ENCODE measurements around the gene DCAF17.
A peak's percentile ranks its signal among the peaks of the same experiment; 100 is the strongest.
"Not testable (repeated sequence)": the region's sequence is repeated elsewhere in the genome, so short reads cannot be mapped to it uniquely, and the experiment has no call there.

DCAF17 gene

GRCh38 chr2:171420728-171421563 lies 13.1 kb upstream of the DCAF17 start:
- no peak overlapping the region for H3K27ac ChIP-seq (ENCODE audit: low read length)
- DNase-seq (ENCODE audit: low read depth, low spot score) = no peak
- WGBS (ENCODE audit: insufficient coverage, insufficient read length) = no CpG with 5 or more reads among the region's 3 CpGs
- no peaks in the 10 kb centered on the region for H3K27me3 ChIP-seq (ENCODE audit: control insufficient read depth, insufficient read depth, low read length)
- H3K4me1 ChIP-seq (ENCODE audit: control insufficient read depth, insufficient read depth, low read length) = no peaks in the 10 kb centered on the region
- no peak overlapping the region for H3K4me3 ChIP-seq (ENCODE audit: low read length)
- H3K36me3 ChIP-seq (ENCODE audit: control insufficient read depth, insufficient read depth, low read length) = no peaks in the 10 kb centered on the region
- H3K9me3 ChIP-seq (ENCODE audit: control insufficient read depth, insufficient read depth, low read length) = peaks cover 4% of the 10 kb centered on the region; the same call in 1 of the 2 replicates

- WGBS (ENCODE audit: insufficient coverage, insufficient read length) = no CpG with 5 or more reads among the region's 2 CpGs
- not testable (repeated sequence) for H3K27ac ChIP-seq (ENCODE audit: low read length); DNase-seq (ENCODE audit: low read depth, low spot score); H3K36me3 ChIP-seq (ENCODE audit: control insufficient read depth, insufficient read depth, low read length); H3K9me3 ChIP-seq (ENCODE audit: control insufficient read depth, insufficient read depth, low read length); H3K4me1 ChIP-seq (ENCODE audit: control insufficient read depth, insufficient read depth, low read length); H3K27me3 ChIP-seq (ENCODE audit: control insufficient read depth, insufficient read depth, low read length); H3K4me3 ChIP-seq (ENCODE audit: low read length)
These were observed 11.1 kb upstream of the DCAF17 start for GRCh38 chr2:171422710-171423495.

- Histone ChIP-seq H3K4me3 (ENCODE audit: low read length) (no peak overlapping the region), H3K27ac (ENCODE audit: low read length) (no peak overlapping the region), H3K36me3 (ENCODE audit: control insufficient read depth, insufficient read depth, low read length) (no peaks in the 10 kb centered on the region), H3K9me3 (ENCODE audit: control insufficient read depth, insufficient read depth, low read length) (no peaks in the 10 kb centered on the region), H3K4me1 (ENCODE audit: control insufficient read depth, insufficient read depth, low read length) (peaks cover 1% of the 10 kb centered on the region; the same call in 1 of the 2 replicates), H3K27me3 (ENCODE audit: control insufficient read depth, insufficient read depth, low read length) (no peaks in the 10 kb centered on the region)
- no peak for DNase-seq (ENCODE audit: low read depth, low spot score)
- no CpG with 5 or more reads among the region's 7 CpGs for WGBS (ENCODE audit: insufficient coverage, insufficient read length)
These were observed 3.3 kb upstream of the DCAF17 start for GRCh38 chr2:171430516-171431410.

GRCh38 chr2:171431677-171432167 lies 2.3 kb upstream of the DCAF17 start:
- H3K36me3 ChIP-seq (ENCODE audit: control insufficient read depth, insufficient read depth, low read length) = no peaks in the 10 kb centered on the region
- H3K9me3 ChIP-seq (ENCODE audit: control insufficient read depth, insufficient read depth, low read length) = no peaks in the 10 kb centered on the region
- H3K4me3 ChIP-seq (ENCODE audit: low read length) = no peak overlapping the region
- no peak overlapping the region for H3K27ac ChIP-seq (ENCODE audit: low read length)
- DNase-seq (ENCODE audit: low read depth, low spot score) = no peak
- peaks cover 1% of the 10 kb centered on the region; the same call in 1 of the 2 replicates for H3K4me1 ChIP-seq (ENCODE audit: control insufficient read depth, insufficient read depth, low read length)
- no CpG with 5 or more reads among the region's 9 CpGs for WGBS (ENCODE audit: insufficient coverage, insufficient read length)
- no peaks in the 10 kb centered on the region for H3K27me3 ChIP-seq (ENCODE audit: control insufficient read depth, insufficient read depth, low read length)

- H3K27me3 ChIP-seq (ENCODE audit: control insufficient read depth, insufficient read depth, low read length) = no peaks in the 10 kb centered on the region
- H3K36me3 ChIP-seq (ENCODE audit: control insufficient read depth, insufficient read depth, low read length) = no peaks in the 10 kb centered on the region
- H3K4me3 ChIP-seq (ENCODE audit: low read length) = no peak overlapping the region
- no CpG with 5 or more reads among the region's 4 CpGs for WGBS (ENCODE audit: insufficient coverage, insufficient read length)
- H3K4me1 ChIP-seq (ENCODE audit: control insufficient read depth, insufficient read depth, low read length) = peaks cover 1% of the 10 kb centered on the region; the same call in 1 of the 2 replicates
- no peak overlapping the region for H3K27ac ChIP-seq (ENCODE audit: low read length)
- DNase-seq (ENCODE audit: low read depth, low spot score) = no peak
- no peaks in the 10 kb centered on the region for H3K9me3 ChIP-seq (ENCODE audit: control insufficient read depth, insufficient read depth, low read length)
These were observed 1.6 kb upstream of the DCAF17 start for GRCh38 chr2:171432206-171432968.

GRCh38 chr2:171432969-171433762 lies 860 bp upstream of the DCAF17 start:
- Histone ChIP-seq H3K4me3 (ENCODE audit: low read length) (peak overlapping the region; percentile 60; the same call in 1 of the 2 replicates), H3K9me3 (ENCODE audit: control insufficient read depth, insufficient read depth, low read length) (no peaks in the 10 kb centered on the region), H3K27me3 (ENCODE audit: control insufficient read depth, insufficient read depth, low read length) (no peaks in the 10 kb centered on the region), H3K36me3 (ENCODE audit: control insufficient read depth, insufficient read depth, low read length) (no peaks in the 10 kb centered on the region), H3K27ac (ENCODE audit: low read length) (no peak overlapping the region), H3K4me1 (ENCODE audit: control insufficient read depth, insufficient read depth, low read length) (peaks cover 1% of the 10 kb centered on the region; the same call in 1 of the 2 replicates)
- no peak for DNase-seq (ENCODE audit: low read depth, low spot score)
- WGBS (ENCODE audit: insufficient coverage, insufficient read length) = no CpG with 5 or more reads among the region's 20 CpGs

GRCh38 chr2:171433763-171434012 lies 338 bp upstream of the DCAF17 start, which contains the start of gene METTL8:
TSS of gene METTL8 (minus strand) at chr2:171433990. CDS start at chr2:171392185, 41,805 bp downstream.
- DNase-seq (ENCODE audit: low read depth, low spot score) = no peak
- H3K4me1 ChIP-seq (ENCODE audit: control insufficient read depth, insufficient read depth, low read length) = peaks cover 1% of the 10 kb centered on the region; the same call in 1 of the 2 replicates
- H3K27ac ChIP-seq (ENCODE audit: low read length) = no peak within 1 kb of the TSS
- H3K36me3 ChIP-seq (ENCODE audit: control insufficient read depth, insufficient read depth, low read length) = 0 out of 2 replicates have a peak, but pooled peaks cover under 1% of the 10 kb centered on the region
- no CpG with 5 or more reads among the region's 15 CpGs for WGBS (ENCODE audit: insufficient coverage, insufficient read length)
- no peaks in the 10 kb centered on the region for H3K27me3 ChIP-seq (ENCODE audit: control insufficient read depth, insufficient read depth, low read length)
- no peaks in the 10 kb centered on the region for H3K9me3 ChIP-seq (ENCODE audit: control insufficient read depth, insufficient read depth, low read length)
- peak within 1 kb of the TSS; percentile 71 for H3K4me3 ChIP-seq (ENCODE audit: low read length)

- H3K9me3 ChIP-seq (ENCODE audit: control insufficient read depth, insufficient read depth, low read length) = no peaks in the 10 kb centered on the region
- no peak overlapping the region for H3K4me3 ChIP-seq (ENCODE audit: low read length)
- no peaks in the 10 kb centered on the region for H3K4me1 ChIP-seq (ENCODE audit: control insufficient read depth, insufficient read depth, low read length)
- no CpG with 5 or more reads among the region's 1 CpG for WGBS (ENCODE audit: insufficient coverage, insufficient read length)
- H3K27me3 ChIP-seq (ENCODE audit: control insufficient read depth, insufficient read depth, low read length) = no peaks in the 10 kb centered on the region
- H3K27ac ChIP-seq (ENCODE audit: low read length) = no peak overlapping the region
- peaks cover 8% of the 10 kb centered on the region for H3K36me3 ChIP-seq (ENCODE audit: control insufficient read depth, insufficient read depth, low read length)
- DNase-seq (ENCODE audit: low read depth, low spot score) = no peak
These were observed 2.3 kb downstream of the DCAF17 start for GRCh38 chr2:171436307-171436706.

- Histone ChIP-seq H3K4me1 (ENCODE audit: control insufficient read depth, insufficient read depth, low read length) (no peaks in the 10 kb centered on the region), H3K27me3 (ENCODE audit: control insufficient read depth, insufficient read depth, low read length) (no peaks in the 10 kb centered on the region), H3K9me3 (ENCODE audit: control insufficient read depth, insufficient read depth, low read length) (no peaks in the 10 kb centered on the region), H3K4me3 (ENCODE audit: low read length) (no peak overlapping the region), H3K27ac (ENCODE audit: low read length) (no peak overlapping the region), H3K36me3 (ENCODE audit: control insufficient read depth, insufficient read depth, low read length) (peaks cover 14% of the 10 kb centered on the region)
- no peak for DNase-seq (ENCODE audit: low read depth, low spot score)
These were observed 7.4 kb downstream of the DCAF17 start for GRCh38 chr2:171441470-171441869.
